ENCODE data around the gene RAB1A. TPM values are rescaled to one million over a fixed set of nuclear protein-coding genes. Genes with fewer than 3 reads are reported as not detected.

The RAB1A gene
- total and polyA plus RNA-seq, 2 of the 13 experiments (the other 11 are each of a cell fraction or from before 2014, with no cell fraction given): 206 to 226 TPM

- TF ChIP-seq CEBPZ (IDR thresholded peaks at IDR 0.05; ENCODE audit: low read length) (no peak), NFRKB (IDR thresholded peaks at IDR 0.05) (no peak), GMEB1 (CRISPR knock-in tag; IDR thresholded peaks at IDR 0.05; ENCODE audit: borderline replicate concordance) (peak; percentile 74; the same call in 1 of the 2 replicates), KAT8 (CRISPR knock-in tag; IDR thresholded peaks at IDR 0.05) (no peak), NFKBIZ (CRISPR knock-in tag; IDR thresholded peaks at IDR 0.05) (no peak), MXI1 (IDR thresholded peaks at IDR 0.05; ENCODE audit: borderline replicate concordance, low read depth, low read length) (no peak), TARDBP (CRISPR knock-in tag; IDR thresholded peaks at IDR 0.05) (peak; percentile 71; the same call in 1 of the 2 replicates), ZSCAN12 (CRISPR knock-in tag; IDR thresholded peaks at IDR 0.05) (no peak), ZSCAN20 (CRISPR knock-in tag; IDR thresholded peaks at IDR 0.05; ENCODE audit: borderline replicate concordance) (no peak), MYC (CRISPR knock-in tag; IDR thresholded peaks at IDR 0.05; ENCODE audit: borderline replicate concordance) (no peak; the same call in 1 of the 2 replicates), ATAD3A (CRISPR knock-in tag; IDR thresholded peaks at IDR 0.05) (0 out of 2 replicates have a peak, but pooled peaks have one; percentile 50), FIP1L1 (IDR thresholded peaks at IDR 0.05; ENCODE audit: borderline replicate concordance, insufficient read depth, low read depth, low read length) (0 out of 2 replicates have a peak, but pooled peaks have one; percentile 33), SMARCE1 (IDR thresholded peaks at IDR 0.05; ENCODE audit: borderline replicate concordance) (no peak), ZBTB20 (CRISPR knock-in tag; IDR thresholded peaks at IDR 0.05; ENCODE audit: borderline replicate concordance, low read depth) (peak; percentile 89; the same call in 1 of the 2 replicates), SP140L (CRISPR knock-in tag; IDR thresholded peaks at IDR 0.05; ENCODE audit: borderline replicate concordance) (no peak), AGO2 (optimal IDR thresholded peaks at IDR 0.05; ENCODE audit: low read depth, low read length) (peak; percentile 11), ZNF615 (CRISPR knock-in tag; IDR thresholded peaks at IDR 0.05; ENCODE audit: borderline replicate concordance) (no peak), ZNF235 (CRISPR knock-in tag; IDR thresholded peaks at IDR 0.05; ENCODE audit: borderline replicate concordance) (no peak), FOXO4 (CRISPR knock-in tag; conservative IDR thresholded peaks at IDR 0.05) (no peak; the same call in 1 of the 2 replicates), RNF219 (CRISPR knock-in tag; IDR thresholded peaks at IDR 0.05) (no peak), ZNF724P (CRISPR knock-in tag; IDR thresholded peaks at IDR 0.05; ENCODE audit: borderline replicate concordance) (peak; percentile 27; the same call in 1 of the 2 replicates)
Measured at GRCh38 chr2:65055422-65056214, 74.3 kb downstream of the RAB1A start (continued).
